Mucosa of descending colon (tissue), 3 donors: ENCODE results near the gene DNAJC11. TPM values are rescaled to one million over a fixed set of nuclear protein-coding genes. Genes with fewer than 3 reads are reported as not detected.

Experiments
- ATAC-seq: fragments of 200-7000 bp; cut with Tn5 transposase; one replicate; pipeline ENCODE4 v1.9.1; 2020; ENCODE audit warnings: mild to moderate bottlenecking, moderate library complexity
- DNase-seq, 3 donors: peaks; one replicate each; pipeline ENCODE4 v3.0.0-alpha.2; 2020
- H3K36me3 ChIP-seq: fragments of 200-600 bp; one replicate; pipeline ENCODE4 v1.8.0; 2021; ENCODE audit warnings: low read depth, mild to moderate bottlenecking
- H3K4me1 ChIP-seq: fragments of 200-600 bp; one replicate; pipeline ENCODE4 v1.8.0; 2021; ENCODE audit warnings: low read depth, mild to moderate bottlenecking
- H3K4me3 ChIP-seq: fragments of 200-600 bp; one replicate; pipeline ENCODE4 v1.8.0; 2021; ENCODE audit warnings: mild to moderate bottlenecking
- H3K9me3 ChIP-seq: fragments of 200-600 bp; one replicate; pipeline ENCODE4 v1.8.0; 2021; ENCODE audit warnings: mild to moderate bottlenecking
- CTCF ChIP-seq: fragments of 200-600 bp; IDR thresholded peaks from one replicate; pipeline ENCODE4 v1.8.0; 2022; ENCODE audit warnings: antibody characterized with exemption, mild to moderate bottlenecking
- intact Hi-C, 2 donors: fragments of 100-400 bp; cut with DNase I in 1 of 2; cut with micrococcal nuclease in 1 of 2; formaldehyde crosslinking; loops; one replicate each; pipeline versions ENCODE4 v1.11.0 to v1.11.1; 2022; cut with DNase I, micrococcal nuclease
- total RNA-seq, 3 donors: library from RNA; stranded (reverse); fragmentation: NEBNext Ultra II Directional in 2 of 3; extraction: Animal tissue kit (Norgen Biotek cat#: 25700) in 2 of 3; gene quantifications; one replicate each; pipeline versions ENCODE4 v1.2.1 to v1.2.4, GENCODE V29; 2021 to 2023
- donor health status: DM: no; HTN: no; CAD: no; lungs with moderate emphysema.
- donor health status: DM: no; HTN: no; CAD: no.
- donor health status: DM: no; HTN: yes; CAD: no.

Gene DNAJC11
- total RNA-seq, 3 donors from 2014 or later: 71.1 to 89.0 (median 78.9) TPM

GRCh38 chr1:6685381-6685780, 16.2 kb downstream of the DNAJC11 start:
- H3K9me3 ChIP-seq: no peaks in the 10 kb centered on the region
- H3K4me1 ChIP-seq: no peaks in the 10 kb centered on the region
- TF ChIP-seq CTCF: no peak
- DNase-seq (no peak), ATAC-seq (no peak)
- H3K4me3 ChIP-seq: no peak overlapping the region
- intact Hi-C loops: no loop called here
- no peaks in the 10 kb centered on the region for H3K36me3 ChIP-seq

GRCh38 chr1:6683434-6683833, 18.2 kb downstream of the DNAJC11 start:
- intact Hi-C loops: no loop called here
- no peaks in the 10 kb centered on the region for H3K36me3 ChIP-seq
- no peak for DNase-seq
- no peaks in the 10 kb centered on the region for H3K4me1 ChIP-seq
- no peak for TF ChIP-seq CTCF
- H3K4me3 ChIP-seq: no peak overlapping the region
- no peaks in the 10 kb centered on the region for H3K9me3 ChIP-seq
- no peak for ATAC-seq

GRCh38 chr1:6675941-6676340, 25.7 kb downstream of the DNAJC11 start:
- no peak for DNase-seq
- H3K9me3 ChIP-seq: no peaks in the 10 kb centered on the region
- TF ChIP-seq CTCF: no peak
- no peak overlapping the region for H3K4me3 ChIP-seq
- no peak for ATAC-seq
- intact Hi-C loops: no loop called here
- peaks cover 2% of the 10 kb centered on the region for H3K4me1 ChIP-seq
- no peaks in the 10 kb centered on the region for H3K36me3 ChIP-seq

GRCh38 chr1:6674771-6675170, 26.8 kb downstream of the DNAJC11 start:
- intact Hi-C loops: no loop called here
- no peak overlapping the region for H3K4me3 ChIP-seq
- TF ChIP-seq CTCF: no peak
- no peaks in the 10 kb centered on the region for H3K36me3 ChIP-seq
- H3K9me3 ChIP-seq: no peaks in the 10 kb centered on the region
- no peak for DNase-seq
- peaks cover 2% of the 10 kb centered on the region for H3K4me1 ChIP-seq
- no peak for ATAC-seq

GRCh38 chr1:6673816-6674398, 27.7 kb downstream of the DNAJC11 start:
- no peak for DNase-seq
- peaks cover 2% of the 10 kb centered on the region for H3K4me1 ChIP-seq
- no peak for TF ChIP-seq CTCF
- no peak for ATAC-seq
- H3K4me3 ChIP-seq: no peak overlapping the region
- H3K9me3 ChIP-seq: no peaks in the 10 kb centered on the region
- intact Hi-C loops: no loop called here
- H3K36me3 ChIP-seq: no peaks in the 10 kb centered on the region

GRCh38 chr1:6672558-6672957, 29.1 kb downstream of the DNAJC11 start:
- no peaks in the 10 kb centered on the region for H3K36me3 ChIP-seq
- DNase-seq (no peak), ATAC-seq (no peak)
- no peaks in the 10 kb centered on the region for H3K9me3 ChIP-seq
- H3K4me3 ChIP-seq: no peak overlapping the region
- intact Hi-C loops: no loop called here
- TF ChIP-seq CTCF: no peak
- peaks cover 2% of the 10 kb centered on the region for H3K4me1 ChIP-seq
